IMR-90 (cell line): ENCODE data around the gene TNS1. TPM values are rescaled to one million over a fixed set of nuclear protein-coding genes. Genes with fewer than 3 reads are reported as not detected.

Experiments used
- ATAC-seq: fragments of 200-7000 bp; cut with Tn5 transposase; 2 replicates; pipeline ENCODE4 v1.9.1; 2020; ENCODE audit warnings: low read depth, mild to moderate bottlenecking, moderate library complexity
- BruUV-seq: library from RNA; stranded (reverse); fragments of 400-500 nt; replicated peaks from 2 replicates; lab custom pipeline; 2021; lab: Mats Ljungman, UMichigan
- CTCF ChIA-PET: fragments of 300-600 bp; formaldehyde crosslinking; extraction: SDS; loops from one replicate; lab custom pipeline; 2021; ENCODE audit warnings: antibody characterized with exemption; lab: Yijun Ruan, JAX
- POLR2A ChIA-PET: fragments of 300-600 bp; sonication (Branson Sonifier 250); formaldehyde crosslinking; loops from one replicate; lab custom pipeline; 2022; ENCODE audit warnings: antibody characterized with exemption; ENCODE audit not compliant: unreplicated experiment; lab: Charles Lee
- DNase-seq: peaks from one replicate; pipeline ENCODE4 v3.0.0; 2013
- H2AFZ ChIP-seq: replicated peaks from 2 replicates; pipeline ENCODE3; 2013; ENCODE audit warnings: low read length, mild to moderate bottlenecking; ENCODE audit not compliant: poor library complexity
- H2AK5ac ChIP-seq: 2 replicates; pipeline ENCODE4 v1.6.1; 2013; ENCODE audit warnings: low read depth, low read length, inconsistent platforms
- H2AK9ac ChIP-seq: replicated peaks from 2 replicates; pipeline ENCODE3; 2013; ENCODE audit warnings: mild to moderate bottlenecking, low read depth, low read length, moderate library complexity; ENCODE audit not compliant: poor library complexity
- H2BK120ac ChIP-seq: 2 replicates; pipeline ENCODE4 v1.6.1; 2013; ENCODE audit warnings: low read depth, low read length, inconsistent platforms
- H2BK15ac ChIP-seq: 3 replicates; pipeline ENCODE4 v1.6.1; 2013; ENCODE audit warnings: low read depth, low read length, inconsistent platforms
- H2BK20ac ChIP-seq: 2 replicates; pipeline ENCODE4 v1.6.1; 2013; ENCODE audit warnings: low read depth, mild to moderate bottlenecking, inconsistent platforms, low read length, moderate library complexity
- H2BK5ac ChIP-seq: 2 replicates; pipeline ENCODE4 v1.6.1; 2013; ENCODE audit warnings: mild to moderate bottlenecking, low read depth, low read length, inconsistent platforms; ENCODE audit not compliant: poor library complexity, severe bottlenecking
- H3K14ac ChIP-seq: replicated peaks from 2 replicates; pipeline ENCODE4 v1.6.1; 2013; ENCODE audit warnings: low read depth, low read length, inconsistent platforms
- H3K18ac ChIP-seq: 2 replicates; pipeline ENCODE4 v1.6.1; 2013; ENCODE audit warnings: low read depth, low read length, control low read depth
- H3K23ac ChIP-seq: 2 replicates; pipeline ENCODE4 v1.6.1; 2013; ENCODE audit warnings: low read depth, low read length, inconsistent platforms
- H3K27ac ChIP-seq: 2 replicates; pipeline ENCODE4 v1.5.1; 2013; ENCODE audit warnings: mild to moderate bottlenecking, control low read depth, low read length; ENCODE audit not compliant: insufficient read depth
- H3K27me3 ChIP-seq: 2 replicates; pipeline ENCODE4 v1.6.1; 2013; ENCODE audit warnings: low read length; ENCODE audit not compliant: control insufficient read depth, insufficient read depth
- H3K36me3 ChIP-seq: 2 replicates; pipeline ENCODE4 v1.6.1; 2013; ENCODE audit warnings: low read length, mixed read lengths; ENCODE audit not compliant: control insufficient read depth, insufficient read depth
- H3K4ac ChIP-seq: 2 replicates; pipeline ENCODE4 v1.6.1; 2013; ENCODE audit warnings: low read depth, low read length, inconsistent platforms
- H3K4me1 ChIP-seq: 2 replicates; pipeline ENCODE4 v1.6.1; 2013; ENCODE audit warnings: low read length, mixed read lengths; ENCODE audit not compliant: control insufficient read depth, insufficient read depth
- H3K4me2 ChIP-seq: 2 replicates; pipeline ENCODE4 v1.6.1; 2013; ENCODE audit warnings: low read depth, mild to moderate bottlenecking, control low read depth, low read length, moderate library complexity
- H3K4me3 ChIP-seq: 2 replicates; pipeline ENCODE4 v1.5.1; 2013; ENCODE audit warnings: low read depth, mild to moderate bottlenecking, control low read depth, low read length, moderate library complexity; ENCODE audit not compliant: insufficient read depth
- H3K56ac ChIP-seq: 2 replicates; pipeline ENCODE4 v1.6.1; 2013; ENCODE audit warnings: low read length, inconsistent platforms; ENCODE audit not compliant: insufficient read depth; ENCODE audit errors: extremely low read depth
- H3K79me1 ChIP-seq, 2 experiments: 2 replicates each; pipeline ENCODE4 v1.6.1; 2013; ENCODE audit warnings: low read length in 2 of 2, inconsistent platforms in 1 of 2, low read depth in 1 of 2
- H3K9ac ChIP-seq: 2 replicates; pipeline ENCODE4 v1.6.1; 2013; ENCODE audit warnings: low read depth, low read length, control low read depth
- H3K9me1 ChIP-seq: 2 replicates; pipeline ENCODE4 v1.6.1; 2013; ENCODE audit warnings: low read length, inconsistent platforms; ENCODE audit not compliant: insufficient read depth
- H3K9me3 ChIP-seq: 2 replicates; pipeline ENCODE4 v1.6.1; 2013; ENCODE audit warnings: low read length; ENCODE audit not compliant: control insufficient read depth, insufficient read depth
- H4K20me1 ChIP-seq: 2 replicates; pipeline ENCODE4 v1.6.1; 2013; ENCODE audit warnings: low read length, inconsistent platforms; ENCODE audit not compliant: insufficient read depth
- H4K5ac ChIP-seq: 2 replicates; pipeline ENCODE4 v1.6.1; 2013; ENCODE audit warnings: mild to moderate bottlenecking, low read depth, low read length, control low read depth
- H4K8ac ChIP-seq, 2 experiments: 2 replicates each; pipeline ENCODE4 v1.6.1; 2013; ENCODE audit warnings: low read depth in 2 of 2, low read length in 2 of 2, control low read depth in 1 of 2, inconsistent platforms in 1 of 2
- H4K91ac ChIP-seq: 2 replicates; pipeline ENCODE4 v1.6.1; 2013; ENCODE audit warnings: low read depth, low read length, inconsistent platforms; ENCODE audit not compliant: insufficient read depth
- CEBPB ChIP-seq: IDR thresholded peaks from 2 replicates; pipeline ENCODE4 v1.6.1; 2012; ENCODE audit warnings: low read depth, low read length, improper control_type of control experiment
- CHD1 ChIP-seq: IDR thresholded peaks from 2 replicates; pipeline ENCODE4 v1.6.1; 2012; ENCODE audit warnings: low read depth, low read length, improper control_type of control experiment
- ELK1 ChIP-seq: fragments of 150-350 bp; IDR thresholded peaks from 2 replicates; pipeline ENCODE4 v1.6.1; 2016; ENCODE audit warnings: low read depth, mild to moderate bottlenecking, low read length, moderate library complexity, borderline replicate concordance
- MAFK ChIP-seq: IDR thresholded peaks from 2 replicates; pipeline ENCODE4 v1.6.1; 2012; ENCODE audit warnings: low read depth, low read length, improper control_type of control experiment
- MAZ ChIP-seq: IDR thresholded peaks from 2 replicates; pipeline ENCODE4 v1.6.1; 2012; ENCODE audit warnings: low read depth, mild to moderate bottlenecking, low read length, improper control_type of control experiment, moderate library complexity, borderline replicate concordance
- MXI1 ChIP-seq: IDR thresholded peaks from 2 replicates; pipeline ENCODE4 v1.6.1; 2012; ENCODE audit warnings: low read depth, mild to moderate bottlenecking, low read length, moderate library complexity, borderline replicate concordance
- NFE2L2 ChIP-seq: fragments of 150-350 bp; IDR thresholded peaks from 2 replicates; pipeline ENCODE4 v1.6.1; 2016; ENCODE audit warnings: low read depth, mild to moderate bottlenecking, low read length
- RCOR1 ChIP-seq: IDR thresholded peaks from 2 replicates; pipeline ENCODE4 v1.6.1; 2012; ENCODE audit warnings: mild to moderate bottlenecking, low read length, improper control_type of control experiment; ENCODE audit not compliant: insufficient replicate concordance
- RFX5 ChIP-seq: IDR thresholded peaks from 2 replicates; pipeline ENCODE4 v1.8.0; 2012; ENCODE audit warnings: low read depth, mild to moderate bottlenecking, low read length, moderate library complexity
- USF2 ChIP-seq: fragments of 150-350 bp; IDR thresholded peaks from 2 replicates; pipeline ENCODE4 v1.6.1; 2017; ENCODE audit warnings: mild to moderate bottlenecking, antibody characterized with exemption, low read length, low read depth
- WGBS, 2 experiments: methylation state at CpG; one replicate each; pipeline versions ENCODE4 v1.1.5 to v1.1.7; 2013; ENCODE audit warnings: missing lambda C conversion rate in 2 of 2; ENCODE audit not compliant: insufficient read length in 1 of 2; ENCODE audit errors: extremely low coverage in 2 of 2; 5-methylcytosine and 5-hydroxymethylcytosine counted together
- dilution Hi-C: fragments of 300-500 bp; cut with HindIII; formaldehyde crosslinking; loops from one replicate; pipeline ENCODE4 v1.14.3; 2018; ENCODE audit warnings: low sequenced_read_pairs; ENCODE audit not compliant: unreplicated experiment
- in situ Hi-C: fragments of 300-500 bp; cut with MboI; formaldehyde crosslinking; loops from 3 replicates; pipeline ENCODE4 v1.14.3; 2019; ENCODE audit warnings: low sequenced_read_pairs, inconsistent platforms, mixed read lengths
- intact Hi-C: fragments of 100-400 bp; cut with micrococcal nuclease; formaldehyde crosslinking; loops from 2 replicates; pipeline ENCODE4 v1.10.0; 2022
- polyA plus RNA-seq, 3 experiments: library from polyadenylated mRNA; depleted of rRNA; stranded (reverse); fragments of >200 nt; gene quantifications; 2 replicates each; pipeline ENCODE4 v1.2.3, GENCODE V29; 2012; ENCODE audit warnings: low replicate concordance in 1 of 3
- total RNA-seq: library from RNA; depleted of rRNA; stranded (reverse); fragments of >200 nt; gene quantifications from 2 replicates; pipeline ENCODE4 v1.2.3, GENCODE V29; 2012
- TF ChIP-seq, protein P1 (sequence below): conservative IDR thresholded peaks from 2 replicates; pipeline ENCODE4 v1.5.1; 2012; ENCODE audit warnings: mild to moderate bottlenecking, low read depth, low read length, improper control_type of control experiment

TNS1 gene
- total and polyA plus RNA-seq, 2 of the 4 experiments (the other 2 are of a cell fraction): 41.1 to 45.2 TPM

DNA sequence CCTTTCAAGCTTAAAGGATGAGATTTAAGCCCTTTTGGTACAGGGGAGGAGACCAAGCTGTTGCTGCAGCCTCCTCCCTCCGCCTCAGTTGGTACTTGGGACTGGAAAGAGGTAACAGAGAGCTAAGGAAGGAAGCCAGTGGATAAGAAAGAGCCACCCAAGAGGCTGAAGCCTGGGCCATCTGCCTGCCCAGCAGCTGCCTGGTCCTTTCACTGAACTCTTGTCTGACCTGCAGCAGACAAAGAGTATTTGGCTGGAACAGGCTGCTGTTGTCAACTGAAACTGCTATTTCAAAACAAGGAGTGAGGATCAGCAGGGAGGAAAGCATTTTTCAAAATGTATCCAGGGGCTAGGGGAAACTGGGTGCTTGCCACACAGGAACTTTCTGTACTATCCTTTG, 30.3 kb downstream of the TNS1 start:
- in situ Hi-C loops: no loop called here
- WGBS, 2 experiments: no CpG with 5 or more reads among the region's 1 CpG

More for the DNA sequence above, 30.3 kb downstream of the TNS1 start:
- Histone ChIP-seq H2AFZ (no peak overlapping the region), H3K9me1 (0 out of 2 replicates have a peak, but pooled peaks cover 2% of the 10 kb centered on the region), H2BK20ac (no peak overlapping the region), H4K20me1 (peaks cover 8% of the 10 kb centered on the region; the same call in 1 of the 2 replicates), H3K79me1 (peaks cover 9 to 58% of the 10 kb centered on the region in 2 experiments; a peak in 3 of 4 replicates), H3K27me3 (no peaks in the 10 kb centered on the region), H3K18ac (no peak overlapping the region), H2AK9ac (no peak overlapping the region), H3K4me3 (no peak overlapping the region), H3K56ac (no peak overlapping the region), H2BK5ac (no peak overlapping the region), H2AK5ac (no peak overlapping the region), H4K91ac (no peak overlapping the region), H2BK120ac (no peak overlapping the region), H3K4me1 (peaks cover 7% of the 10 kb centered on the region; the same call in 1 of the 2 replicates), H3K14ac (no peak overlapping the region), H3K23ac (no peak overlapping the region), H3K4me2 (no peak overlapping the region), H3K36me3 (peaks cover 20% of the 10 kb centered on the region), H3K4ac (no peak overlapping the region), H4K8ac (no peak overlapping the region), H3K27ac (no peak overlapping the region), H2BK15ac (no peak overlapping the region), H4K5ac (no peak overlapping the region), H3K9me3 (no peaks in the 10 kb centered on the region), H3K9ac (no peak overlapping the region)
- BruUV-seq: no TSS peak
- POLR2A ChIA-PET: no interaction called here
- no peak for DNase-seq
- TF ChIP-seq CHD1 (no peak), NFE2L2 (no peak), MXI1 (no peak), RFX5 (no peak), MAFK (no peak), MAZ (no peak), USF2 (no peak), CEBPB (no peak), ELK1 (no peak), RCOR1 (no peak)
- TF ChIP-seq, protein P1, sequence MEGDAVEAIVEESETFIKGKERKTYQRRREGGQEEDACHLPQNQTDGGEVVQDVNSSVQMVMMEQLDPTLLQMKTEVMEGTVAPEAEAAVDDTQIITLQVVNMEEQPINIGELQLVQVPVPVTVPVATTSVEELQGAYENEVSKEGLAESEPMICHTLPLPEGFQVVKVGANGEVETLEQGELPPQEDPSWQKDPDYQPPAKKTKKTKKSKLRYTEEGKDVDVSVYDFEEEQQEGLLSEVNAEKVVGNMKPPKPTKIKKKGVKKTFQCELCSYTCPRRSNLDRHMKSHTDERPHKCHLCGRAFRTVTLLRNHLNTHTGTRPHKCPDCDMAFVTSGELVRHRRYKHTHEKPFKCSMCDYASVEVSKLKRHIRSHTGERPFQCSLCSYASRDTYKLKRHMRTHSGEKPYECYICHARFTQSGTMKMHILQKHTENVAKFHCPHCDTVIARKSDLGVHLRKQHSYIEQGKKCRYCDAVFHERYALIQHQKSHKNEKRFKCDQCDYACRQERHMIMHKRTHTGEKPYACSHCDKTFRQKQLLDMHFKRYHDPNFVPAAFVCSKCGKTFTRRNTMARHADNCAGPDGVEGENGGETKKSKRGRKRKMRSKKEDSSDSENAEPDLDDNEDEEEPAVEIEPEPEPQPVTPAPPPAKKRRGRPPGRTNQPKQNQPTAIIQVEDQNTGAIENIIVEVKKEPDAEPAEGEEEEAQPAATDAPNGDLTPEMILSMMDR: no peak
- peak; percentile 56; the same call in 1 of the 2 replicates for ATAC-seq
- dilution Hi-C loops (no loop called here), intact Hi-C loops (no loop called here)
- CTCF ChIA-PET: no interaction called here
